T-helper 17 cell (primary cell): ENCODE results near the gene PTCD1. TPM values are rescaled to one million over a fixed set of nuclear protein-coding genes. Genes with fewer than 3 reads are reported as not detected.

Experiments used
- ATAC-seq: fragments of 150-1000 bp; cut with Tn5 transposase; 2 replicates; pipeline ENCODE4 v1.10.0; 2021; ENCODE audit warnings: mild to moderate bottlenecking, moderate library complexity
- DNase-seq, 3 donors: peaks; one replicate each; pipeline versions ENCODE4 v3.0.0 to v3.0.0-alpha.2; 2020 to 2021
- H3K9me3 ChIP-seq: one replicate; pipeline ENCODE4 v1.7.0; 2013; ENCODE audit warnings: low read length, mild to moderate bottlenecking; ENCODE audit not compliant: control insufficient read depth, poor library complexity, severe bottlenecking
- H3K27ac Mint-ChIP-seq: one replicate; pipeline ENCODE4 v1.8.0; 2022; ENCODE audit warnings: mild to moderate bottlenecking, moderate library complexity, mixed read lengths
- H3K27me3 Mint-ChIP-seq: one replicate; pipeline ENCODE4 v1.8.0; 2022; ENCODE audit warnings: mixed read lengths
- H3K36me3 Mint-ChIP-seq: one replicate; pipeline ENCODE4 v1.8.0; 2022; ENCODE audit warnings: low read depth, mixed read lengths
- H3K4me1 Mint-ChIP-seq: one replicate; pipeline ENCODE4 v1.8.0; 2022; ENCODE audit warnings: mild to moderate bottlenecking, mixed read lengths
- H3K4me3 Mint-ChIP-seq: one replicate; pipeline ENCODE4 v1.8.0; 2022; ENCODE audit warnings: mild to moderate bottlenecking, moderate library complexity, mixed read lengths
- total RNA-seq, 4 donors: library from RNA in 2 of 4; stranded (reverse) in 2 of 4; gene quantifications; one replicate each; pipeline ENCODE4 v1.2.3 and lab custom pipeline; 2022 to 2026

Gene PTCD1
- total RNA-seq, 2 donors from 2014 or later: 3.6 to 3.8 TPM

DNA sequence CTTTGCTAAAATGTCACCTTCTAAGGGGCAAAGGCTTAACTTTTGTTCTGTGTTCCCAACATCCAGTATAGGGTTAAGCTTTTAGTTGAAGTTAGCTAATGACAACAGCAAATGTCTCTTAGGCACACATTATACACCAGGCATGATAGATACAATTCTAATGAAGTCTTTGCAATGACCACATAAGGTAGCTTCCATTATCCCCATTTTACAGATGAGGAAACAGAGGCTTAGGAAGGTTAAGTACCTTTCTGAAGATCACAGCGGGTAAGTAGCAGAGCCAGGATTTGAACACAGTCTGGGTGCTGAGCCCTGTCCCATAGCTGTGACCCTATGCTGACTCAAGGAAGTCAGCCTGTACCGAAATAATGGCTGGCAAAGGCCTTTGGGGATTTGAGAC lies 28.0 kb downstream of the PTCD1 start:
- DNase-seq: no peak

DNA sequence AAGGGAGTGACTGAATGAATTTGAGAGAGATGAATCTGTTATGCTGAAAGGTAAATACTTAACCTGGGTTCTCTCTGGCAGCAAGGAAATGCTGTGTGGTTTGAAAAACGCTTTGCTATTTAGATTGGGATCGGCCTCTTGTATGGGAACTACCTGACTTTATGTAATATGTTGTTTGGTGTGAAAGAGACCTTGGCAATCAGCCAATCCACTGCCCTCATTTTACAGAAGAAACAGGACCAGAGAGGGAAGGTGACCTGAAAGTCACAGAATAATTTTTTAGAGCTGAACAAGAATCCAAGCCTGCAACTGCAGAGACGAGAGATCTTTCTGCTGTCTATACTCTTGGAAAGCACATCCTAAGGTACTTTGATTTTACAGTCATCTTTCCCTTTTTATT lies 28.8 kb downstream of the PTCD1 start:
- peaks cover 39% of the 10 kb centered on the region for H3K4me1 Mint-ChIP-seq
- peak overlapping the region; percentile 99 for H3K27ac Mint-ChIP-seq

More for the DNA sequence above, 28.0 kb downstream of the PTCD1 start:
- H3K27ac Mint-ChIP-seq: peak overlapping the region; percentile 99
- H3K4me1 Mint-ChIP-seq: peaks cover 44% of the 10 kb centered on the region
- H3K36me3 Mint-ChIP-seq: peaks cover 9% of the 10 kb centered on the region
- H3K9me3 ChIP-seq: no peaks in the 10 kb centered on the region
- H3K4me3 Mint-ChIP-seq: peak overlapping the region; percentile 100
- ATAC-seq: no peak
- no peaks in the 10 kb centered on the region for H3K27me3 Mint-ChIP-seq

DNA sequence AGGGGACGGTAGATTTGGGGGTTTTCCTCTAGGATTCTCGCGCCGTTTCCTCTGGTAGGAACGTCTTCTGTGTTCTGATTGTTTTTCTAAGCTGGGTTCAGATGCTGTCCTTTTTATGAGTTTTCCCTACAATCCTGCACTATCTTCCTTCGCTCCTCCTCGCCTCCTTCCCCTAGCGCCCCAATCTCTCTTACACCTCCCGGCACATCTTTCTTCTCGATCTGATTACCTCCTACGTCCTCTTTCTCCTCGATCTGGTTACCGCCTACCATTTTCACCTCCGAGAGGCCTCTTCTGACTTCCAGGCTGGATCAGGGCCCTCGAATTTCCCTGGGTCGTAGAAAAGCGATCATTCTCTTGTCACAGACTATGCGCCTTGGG lies 29.4 kb downstream of the PTCD1 start:
- Mint-ChIP-seq H3K4me1 (peaks cover 39% of the 10 kb centered on the region), H3K27me3 (no peaks in the 10 kb centered on the region), H3K36me3 (peaks cover 6% of the 10 kb centered on the region), H3K4me3 (peak overlapping the region; percentile 100), H3K27ac (peak overlapping the region; percentile 99)
- no peaks in the 10 kb centered on the region for H3K9me3 ChIP-seq
- ATAC-seq (peak; percentile 15), DNase-seq (no peak)

More for the DNA sequence above, 28.8 kb downstream of the PTCD1 start:
- peak overlapping the region; percentile 100 for H3K4me3 Mint-ChIP-seq
- peaks cover 5% of the 10 kb centered on the region for H3K36me3 Mint-ChIP-seq
- H3K27me3 Mint-ChIP-seq: no peaks in the 10 kb centered on the region
- ATAC-seq: no peak
- no peaks in the 10 kb centered on the region for H3K9me3 ChIP-seq
- no peak for DNase-seq

DNA sequence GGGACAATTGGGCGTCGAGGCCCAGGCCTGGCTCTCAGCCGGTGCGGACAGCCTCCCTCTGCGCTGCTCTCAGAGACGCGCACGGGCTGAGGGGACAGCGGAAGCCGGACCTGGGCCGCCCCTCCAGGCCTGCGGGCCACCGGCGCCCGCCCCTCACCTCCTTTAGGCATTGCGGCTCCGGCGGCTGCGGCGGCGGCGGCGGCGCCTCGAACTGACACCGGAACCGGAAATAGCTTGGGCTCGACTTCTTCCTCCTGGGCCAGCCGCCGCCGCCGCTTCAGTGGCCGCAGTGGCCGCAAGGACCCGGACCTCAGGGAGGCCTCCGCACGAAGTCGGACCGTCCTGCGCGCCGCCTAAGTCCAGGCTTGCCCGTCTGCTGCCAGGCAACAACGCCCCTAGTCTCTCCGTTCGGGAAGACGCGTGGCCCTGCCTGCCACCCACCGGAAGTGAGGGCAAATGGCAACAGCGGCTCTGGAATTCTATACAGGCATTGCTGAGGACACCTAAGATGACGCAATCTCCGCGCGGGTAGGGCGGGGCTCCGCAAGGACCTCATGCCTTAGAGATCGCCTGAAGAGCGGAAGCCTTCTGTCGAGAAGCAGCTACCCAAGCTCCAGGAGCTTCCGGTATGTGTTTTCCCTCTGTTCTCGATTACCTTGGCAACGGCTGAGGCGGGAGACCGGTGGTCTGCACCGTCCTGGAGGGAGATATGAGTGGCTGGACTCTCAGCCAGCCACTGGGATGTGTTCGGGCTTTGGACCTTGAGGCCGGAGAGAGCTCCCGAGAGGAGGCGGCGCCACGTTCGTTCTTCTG lies 30.0 kb downstream of the PTCD1 start, which contains the start of the genes BUD31 and PDAP1:
Gene BUD31 (plus strand): TSS at position 591 of the 813 bp plus-strand sequence. CDS start 2,124 bp downstream, outside the sequence.
Gene PDAP1 (minus strand): TSS at position 219 of the 813 bp plus-strand sequence. CDS start 49 bp downstream, at position 170.
- Mint-ChIP-seq H3K27ac (peak within 1 kb of the TSS; percentile 99), H3K4me3 (peak within 1 kb of the TSS; percentile 100), H3K4me1 (peaks cover 42% of the 10 kb centered on the region), H3K27me3 (no peaks in the 10 kb centered on the region), H3K36me3 (peaks cover 9% of the 10 kb centered on the region)
- DNase-seq (peak; percentile 77 to 94 (median 90)), ATAC-seq (peak; percentile 87)
- no peaks in the 10 kb centered on the region for H3K9me3 ChIP-seq

DNA sequence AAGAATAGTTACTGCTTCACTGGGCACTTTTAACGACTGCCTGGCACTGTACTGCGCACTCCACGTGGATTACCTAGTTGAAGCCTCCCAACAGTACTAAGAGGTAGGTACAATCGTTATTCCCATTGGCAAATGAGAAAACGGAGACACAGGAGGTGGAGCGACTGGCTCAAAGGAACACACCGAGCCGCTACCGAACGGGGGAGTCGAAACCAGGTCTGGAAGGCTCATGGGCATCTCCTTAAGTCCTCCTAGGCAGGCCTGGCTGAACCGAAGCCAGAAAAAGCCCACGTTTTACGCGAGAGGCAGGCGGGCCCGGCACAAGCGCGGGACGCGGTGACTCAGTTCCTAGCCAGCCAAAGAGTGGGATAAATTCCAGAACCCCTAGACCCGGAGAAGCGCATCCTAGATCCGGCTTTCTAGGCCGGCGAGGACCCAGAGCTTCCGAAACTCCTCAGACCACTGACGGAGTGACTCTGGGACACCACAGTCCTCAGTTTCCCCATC lies 30.7 kb downstream of the PTCD1 start:
- Mint-ChIP-seq H3K36me3 (peaks cover 12% of the 10 kb centered on the region), H3K27ac (peak overlapping the region; percentile 99), H3K4me1 (peaks cover 42% of the 10 kb centered on the region), H3K4me3 (peak overlapping the region; percentile 100), H3K27me3 (no peaks in the 10 kb centered on the region)
- no peak for ATAC-seq
- no peak for DNase-seq
- H3K9me3 ChIP-seq: no peaks in the 10 kb centered on the region

DNA sequence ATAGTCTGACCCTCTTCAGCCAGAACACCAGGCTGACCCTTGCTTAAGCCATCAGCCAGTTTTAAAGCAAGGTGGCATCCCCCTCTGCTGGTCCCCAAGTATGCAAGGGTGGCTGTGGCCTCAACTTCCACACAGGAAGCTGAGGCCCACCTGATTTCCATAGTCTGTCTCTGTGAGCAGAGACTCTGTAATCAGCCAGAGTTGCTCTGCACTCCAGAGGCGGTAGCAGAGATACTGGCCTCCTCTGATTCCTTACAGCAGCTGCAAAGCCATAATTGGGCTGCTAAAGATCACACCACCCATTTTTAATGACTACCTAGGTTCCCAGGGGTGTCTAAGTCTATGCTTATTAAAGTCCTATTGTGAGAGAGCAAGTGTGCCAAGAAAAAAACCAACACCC lies 32.0 kb downstream of the PTCD1 start:
- Mint-ChIP-seq H3K27me3 (no peaks in the 10 kb centered on the region), H3K36me3 (peaks cover 14% of the 10 kb centered on the region), H3K27ac (peak overlapping the region; percentile 99), H3K4me1 (peaks cover 44% of the 10 kb centered on the region), H3K4me3 (peak overlapping the region; percentile 100)
- no peak for ATAC-seq
- no peak for DNase-seq
- H3K9me3 ChIP-seq: no peaks in the 10 kb centered on the region

DNA sequence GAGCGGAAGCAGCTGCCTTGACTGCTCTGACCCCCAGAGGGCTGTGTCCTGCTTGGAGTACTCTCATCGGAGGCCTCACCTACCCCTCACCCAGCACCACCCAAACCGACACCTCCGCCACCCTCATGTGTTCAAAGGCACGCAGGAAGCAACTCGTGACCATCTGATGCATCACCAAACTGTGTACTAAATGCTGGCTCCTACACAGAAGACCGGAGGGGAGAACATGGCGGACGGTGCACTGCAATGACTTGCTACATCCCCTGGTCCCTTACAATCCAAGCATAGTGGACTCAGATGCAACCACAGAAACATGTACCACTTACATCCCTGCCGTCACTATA lies 33.6 kb downstream of the PTCD1 start:
- peaks cover 39% of the 10 kb centered on the region for H3K4me1 Mint-ChIP-seq
- H3K27me3 Mint-ChIP-seq: no peaks in the 10 kb centered on the region
- H3K27ac Mint-ChIP-seq: no peak overlapping the region
- no peaks in the 10 kb centered on the region for H3K9me3 ChIP-seq
- ATAC-seq (no peak), DNase-seq (no peak)
- H3K36me3 Mint-ChIP-seq: peaks cover 11% of the 10 kb centered on the region
- H3K4me3 Mint-ChIP-seq: no peak overlapping the region

DNA sequence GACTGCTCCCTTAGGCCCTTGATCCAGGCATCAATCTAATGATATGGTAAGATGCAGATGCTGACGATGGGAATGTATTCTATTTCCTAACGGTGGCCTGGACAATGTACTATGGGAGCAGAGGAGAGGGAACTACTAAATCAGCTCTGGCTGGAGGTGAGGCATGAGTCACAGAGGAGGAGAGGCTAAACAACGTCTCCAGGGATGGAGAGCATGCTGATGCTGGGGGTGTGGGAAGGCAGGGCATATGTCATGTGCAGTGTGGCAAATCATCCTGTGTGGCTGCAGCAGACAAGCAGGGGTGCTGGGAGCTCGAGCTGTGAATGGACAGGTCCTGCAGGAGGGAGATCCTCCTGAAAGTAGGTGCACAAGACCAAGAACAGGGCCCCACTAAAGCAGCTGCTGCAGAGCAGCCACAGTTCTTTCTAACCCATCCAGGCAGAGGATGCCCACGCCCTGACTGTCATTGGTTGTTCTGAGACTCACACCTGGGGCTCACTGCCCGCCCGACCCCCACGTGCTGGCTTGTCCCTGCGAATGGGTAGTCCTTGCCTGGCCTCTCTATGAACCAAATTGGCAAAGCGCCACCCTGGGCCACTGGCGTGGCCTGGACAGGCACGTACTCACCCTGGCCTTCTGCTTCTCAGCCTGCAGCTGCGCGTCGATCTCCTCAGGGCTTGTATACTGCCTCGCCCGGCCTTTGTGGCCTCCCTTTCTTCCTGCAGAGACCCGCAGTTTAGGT lies 34.2 kb downstream of the PTCD1 start:
- no peaks in the 10 kb centered on the region for H3K9me3 ChIP-seq
- Mint-ChIP-seq H3K4me1 (peaks cover 34% of the 10 kb centered on the region), H3K27me3 (no peaks in the 10 kb centered on the region), H3K4me3 (no peak overlapping the region), H3K36me3 (peaks cover 11% of the 10 kb centered on the region), H3K27ac (peak overlapping the region; percentile 65)
- ATAC-seq (no peak), DNase-seq (no peak)

DNA sequence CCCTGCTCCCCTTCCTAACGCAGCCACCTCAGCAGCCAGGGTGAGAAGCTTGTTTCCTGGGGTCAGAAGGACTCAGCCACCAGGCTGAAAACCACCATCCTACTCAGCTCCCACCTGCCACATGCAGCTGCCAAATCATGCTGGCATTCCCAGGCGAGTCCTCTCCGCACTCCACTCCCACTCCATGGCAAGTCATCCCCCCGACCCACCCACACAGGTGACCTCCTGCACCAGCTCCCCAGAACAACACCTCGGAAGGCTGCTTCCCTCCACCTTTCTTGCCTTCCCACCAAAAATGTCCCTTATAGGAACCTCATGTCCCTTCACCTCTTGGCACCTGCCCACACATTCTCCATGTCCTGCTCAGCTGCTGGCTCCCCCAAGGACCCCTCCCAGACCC lies 34.8 kb downstream of the PTCD1 start:
- no peaks in the 10 kb centered on the region for H3K9me3 ChIP-seq
- no peak for DNase-seq
- Mint-ChIP-seq H3K27ac (peak overlapping the region; percentile 65), H3K4me3 (no peak overlapping the region), H3K36me3 (peaks cover 8% of the 10 kb centered on the region), H3K27me3 (no peaks in the 10 kb centered on the region), H3K4me1 (peaks cover 32% of the 10 kb centered on the region)
- ATAC-seq: no peak

DNA sequence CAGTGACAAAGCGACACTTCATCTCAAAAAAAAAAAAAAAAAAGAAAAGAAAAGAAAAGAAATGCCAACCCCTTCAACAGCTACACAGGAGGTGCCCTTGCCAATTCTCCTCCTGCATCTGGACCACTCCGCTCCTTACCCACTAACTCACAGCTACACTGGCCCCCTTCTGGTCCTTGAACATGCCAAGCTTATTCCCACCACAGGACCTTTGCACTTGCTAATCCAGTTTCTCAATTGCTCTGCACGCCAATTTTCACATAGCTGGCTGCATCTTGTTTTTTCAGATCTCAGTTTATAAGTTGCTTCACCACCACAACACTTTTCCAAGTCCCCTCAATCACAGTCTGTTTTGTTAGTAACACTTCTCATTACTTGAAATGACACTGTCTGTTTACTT lies 35.7 kb downstream of the PTCD1 start:
- Mint-ChIP-seq H3K27me3 (no peaks in the 10 kb centered on the region), H3K4me1 (peaks cover 33% of the 10 kb centered on the region), H3K4me3 (no peak overlapping the region), H3K36me3 (peaks cover 9% of the 10 kb centered on the region), H3K27ac (peak overlapping the region; percentile 65)
- no peaks in the 10 kb centered on the region for H3K9me3 ChIP-seq
- ATAC-seq (no peak), DNase-seq (no peak)

DNA sequence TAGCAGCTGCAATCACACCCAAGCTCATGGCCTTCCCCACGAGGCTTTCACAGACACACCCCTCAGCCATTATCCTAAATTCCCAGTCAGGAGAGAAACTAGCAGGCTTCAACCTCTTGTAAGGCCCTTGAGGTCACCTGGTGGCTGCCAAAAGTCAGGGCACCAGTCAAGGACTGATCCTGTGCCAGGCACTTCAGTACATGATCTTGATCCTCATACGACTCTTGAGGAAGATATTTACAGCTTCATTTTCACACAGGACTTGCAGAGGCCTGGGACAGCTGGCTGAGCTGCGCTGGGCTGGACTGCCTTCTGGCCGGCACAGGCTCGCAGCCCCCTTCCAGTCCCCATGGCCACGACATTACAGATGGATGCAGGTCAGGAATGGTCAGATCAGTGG lies 39.0 kb downstream of the PTCD1 start:
- Mint-ChIP-seq H3K4me1 (peaks cover 27% of the 10 kb centered on the region), H3K27ac (peak overlapping the region; percentile 85), H3K4me3 (no peak overlapping the region), H3K36me3 (peaks cover 11% of the 10 kb centered on the region), H3K27me3 (no peaks in the 10 kb centered on the region)
- ATAC-seq (no peak), DNase-seq (no peak)
- no peaks in the 10 kb centered on the region for H3K9me3 ChIP-seq

DNA sequence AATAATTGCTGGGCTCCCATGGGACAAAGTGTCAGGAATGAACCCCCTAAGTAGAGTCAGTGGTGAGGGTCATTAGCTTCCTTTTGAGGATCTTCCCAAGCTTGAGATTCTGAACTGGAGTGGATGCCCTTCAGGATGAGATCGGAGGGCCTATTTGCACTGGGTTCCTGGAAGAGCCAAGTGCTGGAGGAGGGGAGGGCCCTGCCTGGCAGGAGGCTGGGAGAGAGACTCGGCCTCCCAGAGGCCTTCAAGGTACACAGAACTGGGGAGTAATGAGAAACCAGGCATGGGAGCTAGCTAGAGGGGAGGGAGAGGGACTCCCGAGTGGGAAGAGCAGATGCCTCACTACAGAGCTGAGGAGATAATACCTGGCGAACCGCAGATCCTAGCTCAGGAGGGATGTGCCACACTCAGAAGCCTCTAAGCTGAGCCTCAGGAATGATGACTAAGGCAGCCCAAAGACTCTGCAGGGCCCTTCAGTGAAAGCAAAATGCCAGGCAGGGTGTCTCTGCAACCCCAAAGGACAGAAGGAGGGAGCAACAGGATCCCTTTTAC lies 39.6 kb downstream of the PTCD1 start:
- Mint-ChIP-seq H3K4me3 (no peak overlapping the region), H3K27ac (peak overlapping the region; percentile 85), H3K4me1 (peaks cover 24% of the 10 kb centered on the region), H3K27me3 (no peaks in the 10 kb centered on the region), H3K36me3 (peaks cover 8% of the 10 kb centered on the region)
- ATAC-seq: no peak
- DNase-seq: no peak
- H3K9me3 ChIP-seq: no peaks in the 10 kb centered on the region
